GM12892 (cell line): Measurements from ENCODE around the gene DPP6.

Experiments
- POLR2A ChIP-seq: IDR thresholded peaks from 2 replicates; pipeline ENCODE4 v1.6.1; 2011; ENCODE audit warnings: low read depth, low read length, control low read depth
- TAF1 ChIP-seq: IDR thresholded peaks from 2 replicates; pipeline ENCODE4 v1.6.1; 2011; ENCODE audit warnings: low read depth, mild to moderate bottlenecking, control low read depth, low read length, borderline replicate concordance

DNA sequence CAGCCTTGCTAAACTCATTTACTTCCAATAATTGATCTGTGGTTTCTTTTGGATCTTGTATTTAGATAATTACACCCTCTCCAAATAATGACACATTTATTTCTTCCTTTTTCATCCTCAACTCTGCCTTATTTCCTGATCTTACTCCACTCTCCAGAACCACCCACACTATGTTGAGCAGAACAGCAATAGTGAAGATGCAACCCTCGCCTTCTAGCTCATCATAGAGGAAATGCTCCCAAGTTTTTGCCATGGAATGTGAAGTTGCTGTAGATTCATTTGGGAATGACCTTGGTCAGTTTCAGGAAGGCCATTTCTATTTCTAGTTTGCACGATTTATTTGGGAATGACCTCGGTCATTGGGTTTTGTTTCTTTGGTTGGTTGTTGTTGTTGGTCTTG lies 636.8 kb downstream of the DPP6 start:
- TF ChIP-seq POLR2A (no peak), TAF1 (no peak)
